Stimulated activated CD4-positive, alpha-beta T cell treated with anti-CD3 and anti-CD28 coated beads, Interleukin-2, amount 100 ng/mL, for 48 hours (primary cell): ENCODE results near the gene PSMD9.
"Not testable (repeated sequence)": the region's sequence is repeated elsewhere in the genome, so short reads cannot be mapped to it uniquely, and the experiment has no call there.

Experiments used
- DNase-seq, 2 donors: peaks; one replicate each; pipeline ENCODE4 v3.0.0-alpha.2; 2020

The PSMD9 gene

GRCh38 chr12:121926874-121927706 is 38.5 kb downstream of the PSMD9 start:
- DNase-seq: no peak

GRCh38 chr12:121927813-121928212 is 39.2 kb downstream of the PSMD9 start:
- DNase-seq: no peak

GRCh38 chr12:121929545-121929944 is 41.0 kb downstream of the PSMD9 start:
- DNase-seq: not testable (repeated sequence)

DNA sequence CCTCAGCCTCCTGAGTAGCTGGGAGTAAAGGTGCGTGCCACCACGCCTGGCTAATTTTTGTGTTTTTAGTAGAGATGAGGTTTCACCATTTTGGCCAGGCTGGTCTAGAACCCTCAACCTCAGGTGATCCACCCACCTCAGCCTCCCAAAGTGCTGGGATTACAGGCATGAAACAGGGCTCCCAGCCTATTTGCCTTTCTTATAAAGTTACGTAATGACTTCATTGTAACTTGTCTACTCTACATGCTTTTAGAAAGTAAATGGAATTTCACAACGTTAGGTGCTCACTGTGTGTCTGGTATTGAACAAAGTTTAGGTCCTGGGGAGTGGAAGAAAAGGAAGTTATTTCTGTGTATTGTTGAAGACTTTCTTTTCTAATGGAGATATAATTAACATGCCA is 42.3 kb downstream of the PSMD9 start:
- DNase-seq: no peak

GRCh38 chr12:121932176-121932536 is 43.6 kb downstream of the PSMD9 start:
- DNase-seq: no peak

- DNase-seq: no peak
Observed at GRCh38 chr12:121932914-121933521, 44.4 kb downstream of the PSMD9 start.

- DNase-seq: no peak
Observed at GRCh38 chr12:121933522-121934308, 45.1 kb downstream of the PSMD9 start.

DNA sequence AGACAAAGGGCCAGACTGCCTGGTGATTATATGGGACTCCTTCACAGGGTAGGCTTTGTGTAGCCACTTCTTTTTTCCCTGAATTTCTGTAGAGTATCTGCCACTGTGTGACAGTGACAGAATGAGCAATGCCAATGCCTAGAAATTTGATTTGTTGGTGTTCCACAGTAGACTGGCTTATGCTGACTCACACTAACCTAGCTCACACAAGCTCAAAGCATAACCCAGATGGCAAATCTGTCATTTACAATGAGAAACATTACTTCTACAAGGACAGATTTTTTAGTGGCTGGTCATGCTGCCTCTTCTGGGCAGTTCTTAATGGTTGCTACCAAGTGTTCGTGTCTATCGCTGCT is 45.7 kb downstream of the PSMD9 start:
- no peak for DNase-seq

GRCh38 chr12:121937654-121938053 is 49.1 kb downstream of the PSMD9 start:
- DNase-seq: no peak

DNA sequence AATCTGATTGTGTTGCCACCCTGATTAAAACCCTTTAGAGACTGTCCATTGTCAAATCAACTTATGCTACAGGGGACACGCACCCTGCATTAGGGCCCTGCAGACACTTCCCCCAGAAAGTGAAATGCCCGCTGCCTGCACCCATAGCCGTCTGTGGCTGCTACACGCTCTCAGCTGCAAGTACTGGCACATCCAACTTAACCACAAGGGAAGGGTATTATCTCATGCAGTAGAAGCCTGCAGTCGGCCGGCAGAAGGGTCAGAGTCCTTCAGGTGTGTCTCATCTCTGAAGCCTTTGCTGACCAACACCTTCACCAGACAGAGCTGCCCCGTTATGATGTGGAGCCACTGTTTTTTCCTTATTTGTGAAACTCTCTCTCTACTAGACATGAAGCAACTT is 50.6 kb downstream of the PSMD9 start:
- no peak for DNase-seq

GRCh38 chr12:121939992-121940766 is 51.6 kb downstream of the PSMD9 start:
- DNase-seq: no peak

- no peak for DNase-seq
Observed at GRCh38 chr12:121942145-121942718, 53.6 kb downstream of the PSMD9 start.

GRCh38 chr12:121943926-121944325 is 55.3 kb downstream of the PSMD9 start:
- DNase-seq: no peak

- DNase-seq: no peak
Observed at GRCh38 chr12:121946313-121947025, 57.9 kb downstream of the PSMD9 start.

DNA sequence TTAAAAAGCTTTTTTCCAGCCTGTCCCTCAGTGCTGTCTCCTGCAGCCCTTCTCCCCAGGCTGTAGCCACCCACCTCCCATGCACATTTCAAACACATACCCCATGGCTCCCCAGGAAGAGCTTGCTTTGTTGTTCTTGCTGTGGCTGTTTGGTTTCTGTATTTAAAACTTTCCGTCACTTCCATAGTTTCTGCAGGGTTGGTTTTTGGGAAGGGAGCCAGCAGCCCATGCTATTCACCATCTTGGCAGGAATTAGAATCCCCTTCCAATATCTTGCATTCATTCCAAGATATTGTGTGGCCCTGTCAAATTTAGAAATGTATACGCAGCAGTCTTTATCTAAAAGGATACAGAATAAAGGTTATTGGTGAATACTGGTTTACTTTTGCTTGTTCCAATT is 59.4 kb downstream of the PSMD9 start:
- DNase-seq: no peak

DNA sequence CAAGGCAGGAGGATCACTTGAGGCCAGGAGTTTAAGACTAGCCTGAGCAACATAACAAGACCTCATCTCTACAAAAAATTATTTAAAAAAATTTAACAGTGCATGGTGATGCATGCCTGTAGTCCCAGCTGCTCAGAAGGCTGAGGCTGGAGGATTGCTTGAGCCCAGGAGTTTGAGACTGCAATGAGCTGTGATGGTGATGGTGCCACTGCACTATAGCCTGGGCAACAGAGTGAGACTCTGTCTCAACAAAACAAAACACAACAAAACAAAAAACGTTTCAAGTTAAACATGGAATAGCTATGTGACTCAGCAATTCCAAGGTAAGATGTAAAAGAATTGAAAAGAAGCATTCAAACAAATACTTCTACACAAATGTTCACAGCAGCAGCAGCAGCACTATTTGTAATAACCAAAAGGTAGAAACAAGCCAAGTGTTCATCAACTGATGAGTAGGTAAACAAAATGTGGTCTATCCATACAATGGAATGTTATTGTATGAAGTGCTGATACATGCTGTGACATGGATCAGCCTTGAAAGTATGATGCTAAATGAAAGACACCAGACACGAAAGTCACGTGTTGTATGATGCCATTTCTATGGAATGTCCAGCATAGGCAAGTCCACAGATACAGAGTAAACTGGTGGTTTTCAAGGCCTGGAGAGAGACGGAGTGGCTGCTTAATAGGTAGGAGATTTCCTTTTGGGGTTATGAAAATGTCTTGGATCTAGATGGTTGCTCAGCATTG is 61.2 kb downstream of the PSMD9 start:
- DNase-seq: no peak

DNA sequence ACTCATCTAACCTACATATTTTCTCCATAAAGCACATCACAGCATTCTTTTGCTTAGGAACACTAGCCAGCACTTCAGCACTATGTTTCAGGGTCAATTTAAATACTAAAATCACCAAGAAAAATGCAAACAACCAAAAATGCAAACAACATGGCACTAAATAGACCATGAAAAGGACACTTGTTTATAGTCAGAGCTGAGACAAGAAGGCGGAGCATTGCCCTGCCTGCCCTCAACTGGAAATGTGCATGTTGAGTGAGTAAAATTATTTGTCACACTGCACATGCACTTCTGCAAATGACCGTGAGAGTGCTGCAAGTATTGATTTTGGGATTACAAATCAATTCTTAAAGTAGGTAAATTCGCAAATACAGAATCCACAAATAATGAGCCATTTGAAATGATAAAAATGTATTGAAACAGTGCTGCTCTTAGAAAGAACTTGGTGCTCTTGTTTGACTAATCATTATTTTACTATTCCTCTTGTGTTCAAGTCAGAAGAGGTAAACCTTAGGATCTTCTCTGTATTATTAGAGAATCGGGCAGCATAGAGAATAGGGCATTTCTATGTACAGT is 64.6 kb downstream of the PSMD9 start:
- DNase-seq: no peak

DNA sequence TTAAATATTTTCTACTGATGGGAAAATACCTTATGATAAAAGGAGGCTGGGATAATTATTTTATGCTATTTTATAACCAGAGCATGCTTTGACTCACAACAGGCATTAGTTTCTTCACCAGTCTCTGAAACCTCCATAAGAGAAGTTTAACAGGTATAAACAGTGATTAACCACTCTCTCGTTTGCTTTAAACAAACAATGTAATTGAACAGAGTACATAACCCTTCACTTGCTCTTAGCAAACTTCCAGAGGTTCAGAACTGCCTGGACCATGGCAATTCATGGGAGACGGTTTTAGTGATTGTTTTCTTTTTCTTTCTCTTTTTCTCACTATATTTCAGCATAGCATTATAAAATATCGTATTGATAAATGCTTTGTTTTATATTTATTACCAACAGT is 65.1 kb downstream of the PSMD9 start:
- no peak for DNase-seq

DNA sequence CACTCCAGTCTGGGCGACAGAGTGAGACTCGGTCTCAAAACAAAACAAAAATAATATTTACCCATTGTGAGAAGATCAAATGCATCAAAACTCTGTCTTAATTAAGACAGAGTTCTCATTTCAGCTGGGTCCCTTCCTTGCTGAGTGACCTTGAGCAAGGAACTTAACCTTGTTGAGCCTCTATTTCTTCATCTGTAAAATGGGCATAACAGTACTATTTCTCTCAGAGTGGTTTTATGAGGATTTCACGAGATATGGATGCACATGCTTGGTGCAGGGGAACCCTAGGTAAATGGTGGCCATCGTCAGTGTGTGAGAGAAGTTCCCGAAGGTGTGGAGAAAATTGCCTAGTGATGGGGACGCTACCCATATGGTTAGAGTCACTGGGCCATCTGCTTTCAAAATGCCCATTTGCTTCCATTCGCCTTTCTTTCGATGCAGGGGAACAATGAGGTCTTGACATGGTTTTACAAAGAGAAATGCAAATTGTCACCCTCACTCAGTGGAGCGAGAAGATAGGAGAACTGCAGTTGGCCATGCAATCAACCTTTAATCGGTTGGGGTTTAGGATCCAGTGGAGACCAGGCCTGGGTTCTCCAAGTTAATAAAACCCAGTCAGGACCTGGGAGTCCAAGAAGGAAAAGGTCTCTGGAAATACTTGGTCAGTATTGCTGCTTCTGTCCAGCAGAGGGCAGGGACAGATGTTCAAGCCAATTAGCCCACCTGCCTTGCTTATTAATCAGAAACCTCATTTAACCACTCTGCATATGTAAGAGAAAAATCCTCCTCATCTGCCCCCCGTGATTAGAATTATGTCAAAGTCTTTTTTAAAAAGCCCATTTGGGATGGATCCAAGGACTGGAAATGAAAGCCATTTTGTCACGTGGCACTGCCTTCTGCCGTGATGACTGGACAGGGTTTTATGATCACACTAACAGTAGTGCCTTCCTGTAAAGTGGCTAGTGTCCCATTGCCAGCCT is 67.0 kb downstream of the PSMD9 start:
- DNase-seq: no peak
